Progenitor cell of endocrine pancreas (in vitro differentiated cells): ENCODE results near the gene FRS2. TPM values are rescaled to one million over a fixed set of nuclear protein-coding genes. Genes with fewer than 3 reads are reported as not detected.

ENCODE experiments used
- DNase-seq: peaks from one replicate; pipeline ENCODE4 v3.0.0; 2021; ENCODE audit warnings: low spot score; ENCODE audit not compliant: unreplicated experiment
- H3K27ac Mint-ChIP-seq: 2 replicates; pipeline ENCODE4 v1.8.0; 2021; ENCODE audit warnings: mild to moderate bottlenecking, moderate library complexity, mixed read lengths
- H3K27me3 Mint-ChIP-seq: 2 replicates; pipeline ENCODE4 v1.8.0; 2021; ENCODE audit warnings: mixed read lengths
- H3K36me3 Mint-ChIP-seq: 2 replicates; pipeline ENCODE4 v1.8.0; 2022; ENCODE audit warnings: mixed read lengths; ENCODE audit not compliant: insufficient read depth
- H3K4me1 Mint-ChIP-seq: 2 replicates; pipeline ENCODE4 v1.8.0; 2021; ENCODE audit warnings: low read depth, mixed read lengths
- H3K4me3 Mint-ChIP-seq: 2 replicates; pipeline ENCODE4 v1.8.0; 2021; ENCODE audit warnings: low read depth, mild to moderate bottlenecking, moderate library complexity, mixed read lengths
- H3K9me3 Mint-ChIP-seq: 2 replicates; pipeline ENCODE4 v1.8.0; 2021; ENCODE audit warnings: low read depth, mixed read lengths
- CTCF ChIP-seq: fragments of 200-600 bp; sonication (generic); IDR thresholded peaks from one replicate; pipeline ENCODE4 v1.5.0; 2021; ENCODE audit warnings: antibody characterized with exemption, mild to moderate bottlenecking; ENCODE audit not compliant: unreplicated experiment
- total RNA-seq: library from RNA; stranded (reverse); gene quantifications from 2 replicates; pipeline ENCODE4 v1.2.1, GENCODE V29; 2021

FRS2 gene
- total RNA-seq, 1 donor from 2014 or later: 42.6 TPM

DNA sequence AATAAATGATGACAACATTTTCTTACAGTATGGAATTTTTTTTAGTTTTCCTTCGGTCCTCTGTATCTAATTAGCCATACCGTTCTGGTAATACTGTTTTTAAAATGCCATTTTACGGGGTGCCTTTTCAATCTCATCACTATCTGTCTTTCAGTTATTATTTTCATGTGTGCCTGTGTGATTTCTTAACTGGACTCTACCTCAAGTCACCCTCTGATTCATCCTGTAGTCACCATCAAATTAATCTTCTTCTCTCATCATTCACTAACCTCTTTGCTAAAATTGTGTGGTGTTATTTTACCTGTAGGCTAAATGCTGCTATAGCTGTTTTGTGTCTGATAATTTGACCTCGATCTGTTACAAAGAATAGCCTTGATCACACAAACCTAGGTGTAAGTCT, 99.0 kb downstream of the FRS2 start:
- H3K27ac Mint-ChIP-seq: peak overlapping the region; percentile 68
- H3K36me3 Mint-ChIP-seq: peaks cover 16% of the 10 kb centered on the region

DNA sequence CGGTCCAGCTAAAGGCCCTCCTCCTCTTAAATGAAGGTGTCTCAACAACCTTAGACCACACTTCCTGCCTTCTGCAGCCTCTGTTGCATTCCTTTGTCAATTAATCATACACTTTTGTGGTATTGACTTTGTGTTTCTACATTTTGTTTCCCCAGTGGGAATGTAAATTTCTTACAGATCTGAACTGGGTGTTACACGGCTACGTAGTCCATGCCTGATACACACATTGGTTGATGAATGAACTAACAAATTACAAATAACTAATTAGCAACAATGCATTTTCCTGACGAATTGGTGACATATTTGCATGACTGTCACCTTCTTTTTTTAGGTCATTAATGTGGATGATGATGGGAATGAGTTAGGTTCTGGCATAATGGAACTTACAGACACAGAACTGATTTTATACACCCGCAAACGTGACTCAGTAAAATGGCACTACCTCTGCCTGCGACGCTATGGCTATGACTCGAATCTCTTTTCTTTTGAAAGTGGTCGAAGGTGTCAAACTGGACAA, 99.9 kb downstream of the FRS2 start:
- DNase-seq: no peak
- no peak overlapping the region for H3K4me3 Mint-ChIP-seq
- no peak for TF ChIP-seq CTCF
- no peaks in the 10 kb centered on the region for H3K9me3 Mint-ChIP-seq
- peaks cover 16% of the 10 kb centered on the region for H3K36me3 Mint-ChIP-seq
- no peaks in the 10 kb centered on the region for H3K27me3 Mint-ChIP-seq
- H3K4me1 Mint-ChIP-seq: no peaks in the 10 kb centered on the region
- H3K27ac Mint-ChIP-seq: no peak overlapping the region

More for the DNA sequence above, 99.0 kb downstream of the FRS2 start:
- no peaks in the 10 kb centered on the region for H3K27me3 Mint-ChIP-seq
- H3K4me1 Mint-ChIP-seq: no peaks in the 10 kb centered on the region
- DNase-seq: no peak
- no peak overlapping the region for H3K4me3 Mint-ChIP-seq
- TF ChIP-seq CTCF: no peak
- H3K9me3 Mint-ChIP-seq: no peaks in the 10 kb centered on the region

DNA sequence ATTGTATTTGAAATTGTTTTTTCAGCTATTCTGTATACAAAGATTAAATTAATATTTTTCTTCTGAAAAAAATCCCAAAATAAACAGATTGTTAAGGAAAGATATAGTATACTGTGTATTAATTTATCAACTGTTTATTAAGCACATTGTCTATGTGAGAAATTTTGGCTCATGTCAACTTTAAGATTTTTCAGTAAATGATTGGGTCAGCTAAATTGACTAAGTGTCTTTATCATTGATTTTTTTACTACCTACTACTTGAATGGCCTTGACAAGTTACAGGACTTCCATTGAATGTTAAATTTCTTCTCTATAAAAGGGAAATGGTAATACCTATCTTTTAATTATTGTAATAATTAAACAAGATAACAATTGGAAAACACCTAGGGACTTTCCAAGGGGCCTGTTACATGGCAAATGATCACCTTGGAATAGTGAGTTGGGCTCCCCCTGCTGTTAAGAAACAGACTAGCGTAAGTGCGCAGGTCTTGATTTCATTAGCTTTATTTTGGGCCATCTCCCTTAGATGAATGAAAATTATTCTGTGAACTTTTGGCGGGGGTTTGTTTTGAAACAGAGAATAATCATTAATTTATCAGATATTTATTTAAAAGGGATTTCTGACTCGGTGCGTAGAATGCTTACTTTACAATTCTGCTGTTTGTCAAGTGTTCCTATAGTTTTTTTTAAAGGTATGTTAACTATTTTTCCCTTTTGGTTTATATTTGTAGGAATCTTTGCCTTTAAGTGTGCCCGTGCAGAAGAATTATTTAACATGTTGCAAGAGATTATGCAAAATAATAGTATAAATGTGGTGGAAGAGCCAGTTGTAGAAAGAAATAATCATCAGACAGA, 100.6 kb downstream of the FRS2 start:
- peak; percentile 90 for TF ChIP-seq CTCF
- no peak overlapping the region for H3K27ac Mint-ChIP-seq
- DNase-seq: peak; percentile 21
- H3K27me3 Mint-ChIP-seq: no peaks in the 10 kb centered on the region
- H3K4me3 Mint-ChIP-seq: no peak overlapping the region
- H3K4me1 Mint-ChIP-seq: no peaks in the 10 kb centered on the region
- no peaks in the 10 kb centered on the region for H3K9me3 Mint-ChIP-seq
- H3K36me3 Mint-ChIP-seq: peaks cover 17% of the 10 kb centered on the region

- DNase-seq: no peak
- no peak for TF ChIP-seq CTCF
- no peak overlapping the region for H3K27ac Mint-ChIP-seq
- no peaks in the 10 kb centered on the region for H3K4me1 Mint-ChIP-seq
- H3K36me3 Mint-ChIP-seq: peaks cover 18% of the 10 kb centered on the region
- no peak overlapping the region for H3K4me3 Mint-ChIP-seq
- H3K9me3 Mint-ChIP-seq: no peaks in the 10 kb centered on the region
- H3K27me3 Mint-ChIP-seq: no peaks in the 10 kb centered on the region
These were observed 105.2 kb downstream of the FRS2 start for GRCh38 chr12:69575346-69575745.

DNA sequence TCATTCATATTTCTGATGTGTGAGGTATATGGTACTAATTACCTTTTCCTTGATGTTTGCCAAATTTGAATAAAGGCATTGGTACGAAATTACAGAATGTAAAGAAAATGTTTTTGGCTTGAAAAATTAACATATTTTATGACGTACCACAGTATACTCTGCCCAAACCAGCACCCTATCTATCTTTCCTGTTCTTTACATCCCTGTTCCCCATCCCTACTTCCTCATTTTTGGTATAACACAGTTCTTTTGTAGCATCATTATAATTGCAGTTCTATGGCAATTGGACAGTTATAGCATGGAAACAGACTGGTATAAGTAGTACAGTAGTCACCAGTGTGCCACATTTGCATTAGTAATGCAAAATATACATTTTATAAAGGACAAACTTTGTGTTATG, 108.1 kb downstream of the FRS2 start:
- Mint-ChIP-seq H3K4me3 (no peak overlapping the region), H3K27ac (no peak overlapping the region), H3K36me3 (peaks cover 8% of the 10 kb centered on the region), H3K27me3 (no peaks in the 10 kb centered on the region), H3K4me1 (no peaks in the 10 kb centered on the region), H3K9me3 (no peaks in the 10 kb centered on the region)
- no peak for TF ChIP-seq CTCF
- DNase-seq: no peak
